HEK293 (cell line): ENCODE measurements around the gene TMEM114.

Experiments used
- KLF8 ChIP-seq: fragments of 450-650 bp; formaldehyde crosslinking; IDR thresholded peaks from 2 replicates; pipeline ENCODE4 v1.5.1; 2016; ENCODE audit warnings: missing biosample characterization, missing genetic modification characterization
- ZNF239 ChIP-seq: fragments of 450-650 bp; formaldehyde crosslinking; IDR thresholded peaks from 2 replicates; pipeline ENCODE4 v1.5.1; 2016; ENCODE audit warnings: missing biosample characterization, missing genetic modification characterization
- ZNF558 ChIP-seq: fragments of 450-650 bp; formaldehyde crosslinking; IDR thresholded peaks from 2 replicates; pipeline ENCODE4 v1.5.1; 2016; ENCODE audit warnings: missing biosample characterization, missing genetic modification characterization
- ZSCAN23 ChIP-seq: fragments of 450-650 bp; formaldehyde crosslinking; IDR thresholded peaks from 2 replicates; pipeline ENCODE4 v1.5.1; 2016; ENCODE audit warnings: missing biosample characterization, missing genetic modification characterization
- TF ChIP-seq, protein P1 (sequence below): fragments of 450-650 bp; formaldehyde crosslinking; IDR thresholded peaks from 2 replicates; pipeline ENCODE4 v1.5.1; 2016; ENCODE audit warnings: missing biosample characterization, missing genetic modification characterization

DNA sequence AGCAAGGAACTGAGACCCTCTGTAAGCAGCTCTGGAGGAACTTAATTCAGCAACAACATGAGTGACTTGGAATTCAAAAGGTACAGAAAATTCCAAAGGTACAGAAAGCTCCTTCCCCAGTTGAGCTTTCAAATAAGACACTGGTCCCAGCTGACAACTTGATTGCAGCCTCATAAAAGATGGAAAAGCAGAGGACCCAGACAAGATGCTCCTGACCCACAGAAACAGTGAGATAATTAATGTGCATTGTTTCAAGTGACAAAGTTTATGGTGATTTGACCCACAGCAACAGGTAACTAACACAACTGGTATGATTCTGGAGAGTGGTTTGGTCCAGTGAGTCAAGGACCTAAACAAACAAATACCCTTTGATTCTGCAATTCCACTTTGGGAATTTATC lies 15.2 kb upstream of the TMEM114 start:
- TF ChIP-seq, protein P1, sequence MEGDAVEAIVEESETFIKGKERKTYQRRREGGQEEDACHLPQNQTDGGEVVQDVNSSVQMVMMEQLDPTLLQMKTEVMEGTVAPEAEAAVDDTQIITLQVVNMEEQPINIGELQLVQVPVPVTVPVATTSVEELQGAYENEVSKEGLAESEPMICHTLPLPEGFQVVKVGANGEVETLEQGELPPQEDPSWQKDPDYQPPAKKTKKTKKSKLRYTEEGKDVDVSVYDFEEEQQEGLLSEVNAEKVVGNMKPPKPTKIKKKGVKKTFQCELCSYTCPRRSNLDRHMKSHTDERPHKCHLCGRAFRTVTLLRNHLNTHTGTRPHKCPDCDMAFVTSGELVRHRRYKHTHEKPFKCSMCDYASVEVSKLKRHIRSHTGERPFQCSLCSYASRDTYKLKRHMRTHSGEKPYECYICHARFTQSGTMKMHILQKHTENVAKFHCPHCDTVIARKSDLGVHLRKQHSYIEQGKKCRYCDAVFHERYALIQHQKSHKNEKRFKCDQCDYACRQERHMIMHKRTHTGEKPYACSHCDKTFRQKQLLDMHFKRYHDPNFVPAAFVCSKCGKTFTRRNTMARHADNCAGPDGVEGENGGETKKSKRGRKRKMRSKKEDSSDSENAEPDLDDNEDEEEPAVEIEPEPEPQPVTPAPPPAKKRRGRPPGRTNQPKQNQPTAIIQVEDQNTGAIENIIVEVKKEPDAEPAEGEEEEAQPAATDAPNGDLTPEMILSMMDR (tag by site-specific recombination), result no peak
- no peak for TF ChIP-seq KLF8
- no peak for TF ChIP-seq ZNF558 (tag by site-specific recombination)
- no peak for TF ChIP-seq ZSCAN23 (tag by site-specific recombination)
- no peak for TF ChIP-seq ZNF239 (tag by site-specific recombination)
